Sigmoid colon (tissue), 4 donors: ENCODE data around the gene MAPKAPK5.

Experiments
- POLR2A ChIP-seq, 2 donors: fragments of 450-650 bp; IDR thresholded peaks; one replicate each; pipeline ENCODE4 v1.6.1; 2016; ENCODE audit warnings: antibody characterized with exemption in 2 of 2, mild to moderate bottlenecking in 2 of 2, moderate library complexity in 2 of 2
- POLR2AphosphoS5 ChIP-seq, 4 donors: sonication (generic); formaldehyde crosslinking; IDR thresholded peaks; one replicate each; pipeline ENCODE4 v1.6.1; 2017; ENCODE audit warnings: antibody characterized with exemption in 4 of 4
- TF ChIP-seq, protein P1 (sequence below), 4 experiments: fragments of 450-650 bp in 3 of 4; fragments of 200-600 bp in 1 of 4; IDR thresholded peaks; one replicate each; pipeline ENCODE4 v1.5.1; 2016 to 2019; ENCODE audit warnings: antibody characterized with exemption in 4 of 4, mild to moderate bottlenecking in 3 of 4, moderate library complexity in 2 of 4

GRCh38 chr12:111873113-111873512, 31.1 kb downstream of the MAPKAPK5 start:
- TF ChIP-seq, protein P1, sequence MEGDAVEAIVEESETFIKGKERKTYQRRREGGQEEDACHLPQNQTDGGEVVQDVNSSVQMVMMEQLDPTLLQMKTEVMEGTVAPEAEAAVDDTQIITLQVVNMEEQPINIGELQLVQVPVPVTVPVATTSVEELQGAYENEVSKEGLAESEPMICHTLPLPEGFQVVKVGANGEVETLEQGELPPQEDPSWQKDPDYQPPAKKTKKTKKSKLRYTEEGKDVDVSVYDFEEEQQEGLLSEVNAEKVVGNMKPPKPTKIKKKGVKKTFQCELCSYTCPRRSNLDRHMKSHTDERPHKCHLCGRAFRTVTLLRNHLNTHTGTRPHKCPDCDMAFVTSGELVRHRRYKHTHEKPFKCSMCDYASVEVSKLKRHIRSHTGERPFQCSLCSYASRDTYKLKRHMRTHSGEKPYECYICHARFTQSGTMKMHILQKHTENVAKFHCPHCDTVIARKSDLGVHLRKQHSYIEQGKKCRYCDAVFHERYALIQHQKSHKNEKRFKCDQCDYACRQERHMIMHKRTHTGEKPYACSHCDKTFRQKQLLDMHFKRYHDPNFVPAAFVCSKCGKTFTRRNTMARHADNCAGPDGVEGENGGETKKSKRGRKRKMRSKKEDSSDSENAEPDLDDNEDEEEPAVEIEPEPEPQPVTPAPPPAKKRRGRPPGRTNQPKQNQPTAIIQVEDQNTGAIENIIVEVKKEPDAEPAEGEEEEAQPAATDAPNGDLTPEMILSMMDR (IDR thresholded peaks at IDR 0.05), result no peak
- TF ChIP-seq POLR2A (IDR thresholded peaks at IDR 0.05) (no peak), POLR2AphosphoS5 (IDR thresholded peaks at IDR 0.05) (no peak)
